Inflammatory macrophage treated with lipopolysaccharide for 1 hour (primary cell): ENCODE results near the gene HSPA12B.
A peak's percentile ranks its signal among the peaks of the same experiment; 100 is the strongest.
"Not testable (repeated sequence)": the region's sequence is repeated elsewhere in the genome, so short reads cannot be mapped to it uniquely, and the experiment has no call there.

Experiments used
- DNase-seq, 2 donors: peaks; one replicate each; pipeline ENCODE4 v3.0.0-alpha.2; 2020 to 2022

Gene HSPA12B

GRCh38 chr20:3788685-3789155, 56.2 kb downstream of the HSPA12B start:
- DNase-seq: no peak

GRCh38 chr20:3789201-3789600, 56.7 kb downstream of the HSPA12B start:
- DNase-seq: not testable (repeated sequence)

GRCh38 chr20:3794168-3794567, 61.7 kb downstream of the HSPA12B start:
- not testable (repeated sequence) for DNase-seq

GRCh38 chr20:3794701-3795420, 62.4 kb downstream of the HSPA12B start:
- DNase-seq: no peak

GRCh38 chr20:3795511-3796468, 63.3 kb downstream of the HSPA12B start, which contains the start of gene CDC25B:
CDC25B (plus strand) TSS chr20:3796310; CDS start chr20:3796532, 222 bp downstream.
- peak; percentile 89 to 92 for DNase-seq

GRCh38 chr20:3796477-3797225, 64.2 kb downstream of the HSPA12B start:
- DNase-seq: no peak

GRCh38 chr20:3797226-3797545, 64.7 kb downstream of the HSPA12B start:
- DNase-seq: no peak

GRCh38 chr20:3797592-3798372, 65.3 kb downstream of the HSPA12B start:
- DNase-seq: no peak

GRCh38 chr20:3798373-3798768, 65.9 kb downstream of the HSPA12B start:
- DNase-seq: no peak

GRCh38 chr20:3798908-3799248, 66.4 kb downstream of the HSPA12B start:
- no peak for DNase-seq

- DNase-seq: no peak
Observed at GRCh38 chr20:3800256-3800877, 67.9 kb downstream of the HSPA12B start.

GRCh38 chr20:3800878-3801260, 68.4 kb downstream of the HSPA12B start:
- no peak for DNase-seq

- DNase-seq: no peak
Observed at GRCh38 chr20:3801299-3801698, 68.8 kb downstream of the HSPA12B start.

- no peak for DNase-seq
Observed at GRCh38 chr20:3801846-3802245, 69.4 kb downstream of the HSPA12B start.
